ENCODE measurements around the gene ALG8. TPM values are rescaled to one million over a fixed set of nuclear protein-coding genes. Genes with fewer than 3 reads are reported as not detected.

Gene ALG8
- 31.1 and 32.9 TPM in 2 replicates for total RNA-seq

DNA sequence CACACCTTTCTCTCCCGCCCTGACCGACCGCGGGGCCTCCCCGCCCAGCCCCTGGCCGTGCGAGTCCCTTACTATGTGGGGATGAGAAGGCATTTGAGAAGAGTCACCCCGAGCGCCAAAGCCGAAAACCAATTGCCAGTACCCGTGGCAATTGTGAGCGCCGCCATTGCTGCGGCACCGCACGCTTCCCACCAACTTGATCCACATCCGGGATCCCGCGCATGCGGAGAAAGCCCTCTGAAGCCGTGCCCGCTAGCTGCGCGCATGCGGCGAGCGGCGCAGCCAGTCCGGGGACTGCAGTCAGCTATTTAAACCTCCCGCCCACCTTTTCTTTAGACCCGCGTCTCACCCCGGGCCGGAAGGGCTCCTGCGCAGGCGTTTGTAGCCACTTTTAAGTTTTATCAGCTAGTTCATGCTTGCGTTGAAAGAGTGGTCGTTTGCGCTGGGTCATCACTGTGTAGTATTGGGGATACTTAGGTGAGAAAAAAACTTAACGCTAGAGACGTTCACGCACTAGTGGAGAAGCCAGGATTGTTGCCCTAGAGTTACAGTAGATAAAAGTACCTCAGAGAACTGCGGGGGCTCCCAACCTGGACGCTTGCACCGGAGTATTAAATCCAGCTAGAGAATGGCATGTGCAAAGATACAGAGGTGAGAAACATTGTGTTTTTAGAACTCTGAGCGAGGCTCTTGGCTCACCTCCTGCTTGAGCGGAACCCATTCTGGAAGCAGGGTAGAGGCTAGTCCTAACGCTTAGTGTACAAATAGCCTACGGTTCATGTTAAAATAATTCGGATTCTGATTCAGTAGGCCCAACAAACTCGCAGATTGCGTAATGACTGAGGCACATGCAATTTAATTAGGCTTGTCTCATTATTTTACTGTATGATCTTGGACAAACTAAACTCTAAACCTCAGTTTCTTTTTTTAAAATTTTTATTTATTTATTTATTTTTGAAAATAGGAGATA, at the start of gene ALG8:
Gene ALG8 (minus strand): TSS at position 205 of the 970 bp plus-strand sequence. CDS start 38 bp downstream, at position 167.

DNA sequence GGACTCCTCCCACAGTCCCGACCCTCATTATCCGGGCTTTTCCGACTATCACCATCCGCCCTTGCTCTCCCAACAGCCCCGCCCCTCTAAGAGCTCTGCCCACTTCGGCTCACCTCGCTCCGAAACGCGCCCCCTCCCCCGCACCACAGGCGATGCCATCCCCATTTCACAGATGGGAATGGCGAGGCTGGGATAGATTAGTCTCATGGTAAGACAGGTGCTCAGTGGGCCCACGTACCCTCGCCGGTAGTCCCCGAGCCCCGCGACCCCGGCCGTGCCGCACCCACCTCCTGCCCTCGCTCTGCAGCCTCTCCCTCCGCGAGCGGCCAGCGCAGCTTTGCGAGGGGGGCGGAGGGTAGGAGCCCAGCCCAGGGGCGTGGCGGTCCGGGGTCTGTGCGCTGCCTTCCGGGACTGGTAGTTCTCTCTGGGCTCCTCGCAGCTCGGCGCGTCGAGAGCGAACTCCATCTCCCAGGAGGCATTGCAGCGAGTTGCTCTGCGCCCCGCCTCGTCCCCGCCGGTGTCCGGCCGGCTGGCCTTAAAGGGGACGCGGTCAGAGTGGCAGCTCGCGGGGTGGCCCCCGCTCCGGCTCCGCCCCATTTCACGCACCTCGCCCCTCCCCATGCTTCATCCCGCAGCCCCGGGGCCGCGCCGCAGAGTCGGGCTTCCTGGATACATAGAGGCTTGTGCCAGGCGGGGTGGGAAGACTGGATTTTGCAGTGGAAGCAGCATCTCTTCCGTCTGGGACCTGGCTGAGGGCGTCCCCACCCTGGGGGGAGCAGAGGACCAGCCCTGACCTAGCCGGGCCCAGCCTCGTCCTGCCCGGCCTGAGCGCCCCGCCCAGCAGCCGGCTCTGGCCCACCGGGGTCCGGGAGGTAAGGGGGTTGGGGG, 49.1 kb upstream of the ALG8 start, which contains the start of the genes KCTD21 and USP35:
Gene KCTD21 (minus strand): TSS at position 341 of the 888 bp plus-strand sequence. CDS start 14,072 bp downstream, outside the sequence.
Gene USP35 (plus strand): TSS at position 634 of the 888 bp plus-strand sequence. CDS start 7,327 bp downstream, outside the sequence.

DNA sequence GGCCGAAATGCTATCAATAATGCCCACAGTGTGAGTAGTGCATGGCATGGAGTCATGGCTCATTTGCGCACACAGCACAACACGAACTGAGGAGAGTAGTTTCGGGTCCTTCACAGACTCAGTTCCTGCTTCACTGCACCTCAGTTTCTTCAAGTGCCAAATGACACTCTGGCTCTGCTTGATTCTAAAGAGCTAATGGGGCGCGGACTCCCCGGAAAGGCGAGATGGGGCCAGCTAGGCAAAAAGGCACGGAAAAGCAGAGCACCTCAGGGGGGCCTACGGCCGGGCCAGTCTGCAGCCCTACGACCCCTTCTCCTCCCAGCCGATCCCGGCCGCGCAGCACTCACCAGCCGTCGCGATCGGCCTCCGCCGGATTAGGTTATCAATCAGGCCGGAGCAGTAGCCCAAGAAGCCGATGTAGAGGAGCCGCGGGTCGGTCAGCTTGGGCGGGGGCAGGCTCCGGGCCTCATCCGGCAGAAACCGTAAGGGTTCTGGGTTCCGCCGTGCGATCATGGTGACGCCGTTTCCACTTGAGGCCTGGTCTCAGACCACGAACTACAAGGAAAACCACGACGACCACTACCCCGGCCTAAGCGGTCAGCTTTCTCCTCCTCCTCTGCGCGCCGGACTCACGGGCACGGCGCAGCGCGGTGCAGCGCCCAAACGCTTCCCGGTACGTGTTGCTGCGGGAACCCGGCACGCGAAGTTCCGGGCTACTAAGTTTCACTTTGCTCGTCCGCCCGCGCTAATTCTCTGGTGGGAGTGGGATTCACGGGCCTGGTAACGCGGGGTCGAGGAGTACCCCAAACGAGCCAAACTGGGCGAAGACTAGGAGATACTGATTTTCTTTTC, 60.0 kb downstream of the ALG8 start, which contains the start of gene NDUFC2:
Gene NDUFC2 (minus strand): TSS at position 631 of the 852 bp plus-strand sequence. CDS start 118 bp downstream, at position 513.

GRCh38 chr11:78063440-78064181, 75.8 kb downstream of the ALG8 start, which contains the start of gene THRSP:
TSS of gene THRSP (plus strand) at chr11:78063861. CDS start at chr11:78063882, 21 bp downstream.

Other genes starting within 250 kb of the ALG8 start
- gene INTS4, start 145.0 kb downstream of the ALG8 start, total RNA-seq, result 10.7 and 23.1 TPM in 2 replicates
- gene KCTD14, start 116.3 kb downstream of the ALG8 start, total RNA-seq, result 2.3 and 2.5 TPM in 2 replicates
- gene THRSP, start 75.8 kb downstream of the ALG8 start, total RNA-seq, result not detected in 2 replicates
- 89.7 and 123 TPM in 2 replicates for gene NDUFC2, start 59.8 kb downstream of the ALG8 start, total RNA-seq
- 12.3 and 25.1 TPM in 2 replicates for gene KCTD21, start 49.0 kb upstream of the ALG8 start, total RNA-seq
- gene USP35, start 49.3 kb upstream of the ALG8 start, total RNA-seq, result 5.2 and 6.2 TPM in 2 replicates

Measured in cardiac atrium fibroblast (primary cell).